A549 (cell line): Measurements from ENCODE around the gene ASCL2. TPM values are rescaled to one million over a fixed set of nuclear protein-coding genes. Genes with fewer than 3 reads are reported as not detected.

Experiments
- ATAC-seq, 2 experiments: fragments of 200-7000 bp in 1 of 2; fragments of >200 bp in 1 of 2; cut with Nextera tagmentation in 1 of 2; cut with Tn5 transposase in 1 of 2; 3 replicates each; pipeline versions ENCODE4 v1.8.0 to v1.9.1; 2018 to 2020; ENCODE audit warnings: mild to moderate bottlenecking in 1 of 2, moderate library complexity in 1 of 2
- CTCF ChIA-PET: fragments of 300-600 bp; sonication (Branson Sonifier 250); formaldehyde crosslinking; extraction: SDS; loops from one replicate; lab custom pipeline; 2021; ENCODE audit warnings: antibody characterized with exemption, inconsistent platforms; lab: Yijun Ruan, JAX
- POLR2A ChIA-PET: fragments of 350-600 bp; formaldehyde crosslinking; extraction: SDS; loops from one replicate; lab custom pipeline; 2021; ENCODE audit warnings: antibody characterized with exemption, inconsistent platforms; lab: Yijun Ruan, JAX
- DNase-seq, 2 experiments: peaks; one replicate each; pipeline versions ENCODE4 v3.0.0 to v3.0.0-alpha.2; 2011 to 2016; ENCODE audit warnings: low read depth in 1 of 2, low spot score in 1 of 2
- FAIRE-seq: peaks from 2 replicates; lab custom pipeline; 2011; peaks lifted over from hg19 to GRCh38; lab: Jason Lieb, UNC
- H3K27ac ChIP-seq, 2 experiments: fragments of >200 bp; sonication (Bioruptor Twin); formaldehyde crosslinking; 3 replicates each; pipeline ENCODE4 v1.5.1; 2016 to 2017
- H3K4me1 ChIP-seq: fragments of >200 bp; sonication (Bioruptor Twin); formaldehyde crosslinking; 3 replicates; pipeline ENCODE4 v1.6.1; 2016
- H3K4me2 ChIP-seq: fragments of >200 bp; sonication (Bioruptor Twin); formaldehyde crosslinking; 3 replicates; pipeline ENCODE4 v1.6.1; 2016
- H3K4me3 ChIP-seq: fragments of >200 bp; sonication (Bioruptor Twin); formaldehyde crosslinking; 3 replicates; pipeline ENCODE4 v1.5.1; 2016
- H3K9me3 ChIP-seq: fragments of >200 bp; sonication (Bioruptor Twin); formaldehyde crosslinking; 3 replicates; pipeline ENCODE4 v1.6.1; 2016
- CHD2 ChIP-seq: fragments of 150-350 bp; IDR thresholded peaks from 2 replicates; pipeline ENCODE4 v1.6.1; 2014; ENCODE audit warnings: low read length; ENCODE audit not compliant: partially characterized antibody
- CHD4 ChIP-seq: fragments of 200-600 bp; sonication (generic); IDR thresholded peaks from 2 replicates; pipeline ENCODE4 v1.6.1; 2016; ENCODE audit warnings: antibody characterized with exemption, mild to moderate bottlenecking, borderline replicate concordance
- EHF ChIP-seq: fragments of 250-450 bp; sonication (Bioruptor Pico); IDR thresholded peaks from 2 replicates; pipeline ENCODE4 v1.5.0; 2020; ENCODE audit warnings: mild to moderate bottlenecking
- EP300 ChIP-seq, 2 experiments: fragments of >200 bp; sonication (Bioruptor Twin); formaldehyde crosslinking; IDR thresholded peaks; 2 replicates in 1 of 2; 3 replicates in 1 of 2; pipeline ENCODE4 v1.6.1; 2016 to 2017
- GATA3 ChIP-seq: IDR thresholded peaks from 2 replicates; pipeline ENCODE4 v1.6.1; 2012; ENCODE audit warnings: borderline replicate concordance
- HDAC2 ChIP-seq: fragments of 200-600 bp; sonication (generic); IDR thresholded peaks from 2 replicates; pipeline ENCODE4 v1.6.1; 2016
- HEYL ChIP-seq: fragments of 250-450 bp; sonication (Bioruptor Pico); IDR thresholded peaks from 2 replicates; pipeline ENCODE4 v1.8.0; 2021; ENCODE audit warnings: mild to moderate bottlenecking, moderate library complexity
- HOXB13 ChIP-seq: fragments of 250-450 bp; sonication (Bioruptor Pico); IDR thresholded peaks from 2 replicates; pipeline ENCODE4 v1.5.0; 2020; ENCODE audit warnings: low read depth, mild to moderate bottlenecking, moderate library complexity
- JUN ChIP-seq, 2 experiments: fragments of >200 bp; sonication (Bioruptor Twin); formaldehyde crosslinking; IDR thresholded peaks; 2 replicates in 1 of 2; 3 replicates in 1 of 2; pipeline ENCODE4 v1.6.1; 2016 to 2017
- NFE2L2 ChIP-seq: fragments of 150-350 bp; conservative IDR thresholded peaks from 2 replicates; pipeline ENCODE4 v1.6.1; 2014; ENCODE audit warnings: low read length
- POLR2AphosphoS2 ChIP-seq: conservative IDR thresholded peaks from 2 replicates; pipeline ENCODE4 v1.6.1; 2012; ENCODE audit warnings: low read length, improper control_type of control experiment, inconsistent platforms
- RAD21 ChIP-seq, 2 experiments: fragments of >200 bp in 1 of 2; sonication (Bioruptor Twin) in 1 of 2; formaldehyde crosslinking in 1 of 2; IDR thresholded peaks in 1 of 2; conservative IDR thresholded peaks in 1 of 2; 2 replicates in 1 of 2; 3 replicates in 1 of 2; pipeline ENCODE4 v1.6.1; 2012 to 2018; ENCODE audit warnings: inconsistent platforms in 1 of 2
- SREBF2 ChIP-seq: fragments of 450-650 bp; IDR thresholded peaks from 2 replicates; pipeline ENCODE4 v1.6.1; 2014; ENCODE audit warnings: mild to moderate bottlenecking, moderate library complexity
- ZNF302 ChIP-seq: fragments of 250-450 bp; sonication (Bioruptor Pico); IDR thresholded peaks from 2 replicates; pipeline ENCODE4 v1.9.0; 2021; ENCODE audit warnings: inconsistent platforms, mild to moderate bottlenecking, moderate library complexity
- WGBS: methylation state at CpG from one replicate; pipeline ENCODE4 v1.1.6; 2017; ENCODE audit errors: missing lambda C conversion rate; 5-methylcytosine and 5-hydroxymethylcytosine counted together
- polyA plus RNA-seq, 4 experiments: library from polyadenylated mRNA; depleted of rRNA in 3 of 4; stranded (reverse); fragments of >200 nt; fragmentation: RNase III in 1 of 4; extraction: RNeasy Plus Mini Kit Qiagen cat#74134 plus additional on column Dnase treatment in 1 of 4; gene quantifications; 2 replicates in 3 of 4; 3 replicates in 1 of 4; pipeline ENCODE4 v1.2.3, GENCODE V29; 2011 to 2017
- TF ChIP-seq, protein P1 (sequence below): fragments of 250-450 bp; sonication (Bioruptor Pico); IDR thresholded peaks from 2 replicates; pipeline ENCODE4 v1.5.0; 2020; ENCODE audit warnings: low read depth, mild to moderate bottlenecking, moderate library complexity
- TF ChIP-seq, protein P2 (sequence below): IDR thresholded peaks from 2 replicates; pipeline ENCODE4 v1.6.1; 2012
- TF ChIP-seq, protein P3 (sequence below): fragments of 200-600 bp; sonication (generic); IDR thresholded peaks from 2 replicates; pipeline ENCODE4 v1.6.1; 2016; ENCODE audit warnings: antibody characterized with exemption, mild to moderate bottlenecking, moderate library complexity
- TF ChIP-seq, protein P4 (sequence below): IDR thresholded peaks from 2 replicates; pipeline ENCODE4 v1.6.1; 2012; ENCODE audit warnings: low read depth, borderline replicate concordance

The ASCL2 gene
- polyA plus RNA-seq, 2 of the 4 experiments (the other 2 are of a cell fraction) = not detected

DNA sequence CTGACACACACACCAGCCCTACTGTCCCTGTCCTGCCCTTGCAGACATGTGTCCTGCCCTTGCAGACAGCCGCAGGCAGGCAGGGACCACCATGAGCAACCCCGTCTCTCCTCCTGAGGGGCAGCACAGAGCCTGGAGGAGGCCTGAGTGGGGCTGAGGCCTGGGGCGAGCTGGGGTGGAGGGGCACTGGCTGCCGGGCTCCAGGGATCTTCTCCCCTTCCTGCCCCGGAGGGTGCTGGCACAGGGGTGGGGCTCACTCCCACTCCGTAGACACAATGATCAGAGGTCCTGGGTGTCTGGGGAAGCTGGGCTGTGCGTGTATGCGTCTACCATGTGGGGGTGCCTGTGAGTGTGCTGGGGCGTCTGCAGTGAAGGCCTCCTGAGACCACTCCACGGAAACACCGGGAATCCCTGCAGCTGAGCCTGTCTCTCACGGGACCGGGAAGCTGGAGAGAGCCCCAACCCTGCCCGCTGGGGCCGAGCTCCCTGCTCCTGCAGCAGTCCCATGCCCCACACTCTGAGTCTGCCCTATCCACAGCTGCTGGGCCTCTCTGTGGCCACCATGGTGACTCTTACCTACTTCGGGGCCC, 32.0 kb upstream of the ASCL2 start:
- DNase-seq (no peak), FAIRE-seq (no peak), ATAC-seq (no peak)
- Histone ChIP-seq H3K4me2 (no peak overlapping the region), H3K27ac (no peak overlapping the region), H3K9me3 (no peaks in the 10 kb centered on the region), H3K4me1 (no peaks in the 10 kb centered on the region), H3K4me3 (no peak overlapping the region)
- TF ChIP-seq, protein P1, sequence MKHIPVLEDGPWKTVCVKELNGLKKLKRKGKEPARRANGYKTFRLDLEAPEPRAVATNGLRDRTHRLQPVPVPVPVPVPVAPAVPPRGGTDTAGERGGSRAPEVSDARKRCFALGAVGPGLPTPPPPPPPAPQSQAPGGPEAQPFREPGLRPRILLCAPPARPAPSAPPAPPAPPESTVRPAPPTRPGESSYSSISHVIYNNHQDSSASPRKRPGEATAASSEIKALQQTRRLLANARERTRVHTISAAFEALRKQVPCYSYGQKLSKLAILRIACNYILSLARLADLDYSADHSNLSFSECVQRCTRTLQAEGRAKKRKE (CRISPR knock-in tag) = no peak
- no peak for TF ChIP-seq HOXB13 (CRISPR knock-in tag)
- TF ChIP-seq GATA3 = no peak
- TF ChIP-seq CHD4 = no peak
- no peak for TF ChIP-seq CHD2
- TF ChIP-seq EP300 (IDR thresholded peaks at IDR 0.05) = no peak
- TF ChIP-seq NFE2L2 = no peak
- no peak for TF ChIP-seq HEYL (CRISPR knock-in tag)
- TF ChIP-seq, protein P2, sequence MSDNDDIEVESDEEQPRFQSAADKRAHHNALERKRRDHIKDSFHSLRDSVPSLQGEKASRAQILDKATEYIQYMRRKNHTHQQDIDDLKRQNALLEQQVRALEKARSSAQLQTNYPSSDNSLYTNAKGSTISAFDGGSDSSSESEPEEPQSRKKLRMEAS = no peak
- no peak for TF ChIP-seq JUN (IDR thresholded peaks at IDR 0.05)
- TF ChIP-seq, protein P3, sequence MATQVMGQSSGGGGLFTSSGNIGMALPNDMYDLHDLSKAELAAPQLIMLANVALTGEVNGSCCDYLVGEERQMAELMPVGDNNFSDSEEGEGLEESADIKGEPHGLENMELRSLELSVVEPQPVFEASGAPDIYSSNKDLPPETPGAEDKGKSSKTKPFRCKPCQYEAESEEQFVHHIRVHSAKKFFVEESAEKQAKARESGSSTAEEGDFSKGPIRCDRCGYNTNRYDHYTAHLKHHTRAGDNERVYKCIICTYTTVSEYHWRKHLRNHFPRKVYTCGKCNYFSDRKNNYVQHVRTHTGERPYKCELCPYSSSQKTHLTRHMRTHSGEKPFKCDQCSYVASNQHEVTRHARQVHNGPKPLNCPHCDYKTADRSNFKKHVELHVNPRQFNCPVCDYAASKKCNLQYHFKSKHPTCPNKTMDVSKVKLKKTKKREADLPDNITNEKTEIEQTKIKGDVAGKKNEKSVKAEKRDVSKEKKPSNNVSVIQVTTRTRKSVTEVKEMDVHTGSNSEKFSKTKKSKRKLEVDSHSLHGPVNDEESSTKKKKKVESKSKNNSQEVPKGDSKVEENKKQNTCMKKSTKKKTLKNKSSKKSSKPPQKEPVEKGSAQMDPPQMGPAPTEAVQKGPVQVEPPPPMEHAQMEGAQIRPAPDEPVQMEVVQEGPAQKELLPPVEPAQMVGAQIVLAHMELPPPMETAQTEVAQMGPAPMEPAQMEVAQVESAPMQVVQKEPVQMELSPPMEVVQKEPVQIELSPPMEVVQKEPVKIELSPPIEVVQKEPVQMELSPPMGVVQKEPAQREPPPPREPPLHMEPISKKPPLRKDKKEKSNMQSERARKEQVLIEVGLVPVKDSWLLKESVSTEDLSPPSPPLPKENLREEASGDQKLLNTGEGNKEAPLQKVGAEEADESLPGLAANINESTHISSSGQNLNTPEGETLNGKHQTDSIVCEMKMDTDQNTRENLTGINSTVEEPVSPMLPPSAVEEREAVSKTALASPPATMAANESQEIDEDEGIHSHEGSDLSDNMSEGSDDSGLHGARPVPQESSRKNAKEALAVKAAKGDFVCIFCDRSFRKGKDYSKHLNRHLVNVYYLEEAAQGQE = no peak
- TF ChIP-seq SREBF2 = no peak
- no peak for TF ChIP-seq HDAC2
- no peak for TF ChIP-seq RAD21 (conservative IDR thresholded peaks at IDR 0.05 in 1 of 2, IDR thresholded peaks at IDR 0.05 in 1 of 2)
- TF ChIP-seq POLR2AphosphoS2 = no peak
- TF ChIP-seq, protein P4, sequence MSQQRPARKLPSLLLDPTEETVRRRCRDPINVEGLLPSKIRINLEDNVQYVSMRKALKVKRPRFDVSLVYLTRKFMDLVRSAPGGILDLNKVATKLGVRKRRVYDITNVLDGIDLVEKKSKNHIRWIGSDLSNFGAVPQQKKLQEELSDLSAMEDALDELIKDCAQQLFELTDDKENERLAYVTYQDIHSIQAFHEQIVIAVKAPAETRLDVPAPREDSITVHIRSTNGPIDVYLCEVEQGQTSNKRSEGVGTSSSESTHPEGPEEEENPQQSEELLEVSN = no peak
- no peak for TF ChIP-seq EHF (CRISPR knock-in tag)
- CTCF ChIA-PET = interaction anchor here (0.6 to 30.6 kb wide), 6 partner anchors 14 to 230 kb away, joined by 3 to 903 read pairs (median 10); partner anchors contain the start of gene TSSC4
- POLR2A ChIA-PET = interaction anchor here (0.6 kb wide), 1 partner anchor 132 kb away, joined by 3 read pairs; no protein-coding TSS in a partner anchor
- 83% methylated on average over 11 of the region's 16 CpGs for WGBS

DNA sequence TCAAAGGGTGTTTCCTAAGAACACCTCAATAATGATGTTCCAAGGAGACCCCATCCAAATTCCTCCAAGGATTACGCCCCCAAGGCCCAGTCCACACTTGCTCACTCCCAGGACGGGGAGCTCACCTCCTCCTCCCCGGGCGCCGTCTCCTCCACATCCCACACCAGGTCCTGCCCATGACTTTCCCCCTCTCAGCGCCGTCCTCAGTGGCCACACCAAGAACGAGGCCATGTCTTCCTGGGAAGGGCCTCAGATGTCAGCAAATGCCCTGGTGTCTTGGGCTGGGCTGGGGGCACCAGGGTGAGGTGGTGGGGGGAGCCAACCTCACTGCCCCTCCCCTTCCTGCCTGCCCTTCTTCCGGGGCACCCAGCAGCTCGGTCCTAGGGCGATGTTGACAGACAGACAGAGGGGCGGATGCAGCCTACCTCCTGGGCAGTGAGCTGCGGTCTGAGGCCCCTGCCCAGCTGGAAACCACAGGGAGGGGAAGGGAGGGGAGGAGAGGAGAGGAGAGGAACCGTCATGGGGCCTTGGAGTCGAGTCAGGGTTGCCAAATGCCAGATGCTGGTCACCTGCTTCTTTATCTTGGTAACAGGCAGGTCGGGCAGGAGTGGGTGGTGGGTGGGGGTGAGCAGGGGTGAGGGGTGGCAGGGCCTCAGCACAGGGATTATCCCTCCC, 31.4 kb upstream of the ASCL2 start, which contains the start of the genes C11orf21 and TSPAN32:
Gene C11orf21 (minus strand): TSS at position 288 of the 675 bp plus-strand sequence. CDS start 110 bp downstream, at position 178.
Gene TSPAN32 (plus strand): TSS at position 383 of the 675 bp plus-strand sequence. CDS start 137 bp downstream, at position 520.
- Histone ChIP-seq H3K4me1 (no peaks in the 10 kb centered on the region), H3K9me3 (no peaks in the 10 kb centered on the region), H3K4me2 (no peak within 1 kb of the TSS), H3K27ac (no peak within 1 kb of the TSS), H3K4me3 (no peak within 1 kb of the TSS)
- DNase-seq (no peak), FAIRE-seq (no peak), ATAC-seq (no peak)
- no peak for TF ChIP-seq ZNF302 (CRISPR knock-in tag)
- POLR2A ChIA-PET = interaction anchor here (0.6 kb wide), 2 partner anchors 131 to 160 kb away, joined by 3 read pairs; no protein-coding TSS in a partner anchor
- WGBS = 60% methylated on average over 15 of the region's 16 CpGs
- CTCF ChIA-PET = interaction anchor here (1.3 to 30.6 kb wide), 6 partner anchors 23 to 230 kb away, joined by 3 to 903 read pairs (median 22); partner anchors contain the start of gene TSSC4
